SK-N-SH (cell line): Measurements from ENCODE around the gene KDM4C.

Experiments
- CTCF ChIP-seq: fragments of 200-600 bp; sonication (generic); IDR thresholded peaks from 2 replicates; pipeline ENCODE4 v1.6.1; 2017; ENCODE audit warnings: antibody characterized with exemption, mild to moderate bottlenecking, moderate library complexity
- EZH2phosphoT487 ChIP-seq: fragments of 200-600 bp; sonication (generic); IDR thresholded peaks from 2 replicates; pipeline ENCODE4 v1.6.1; 2017; ENCODE audit warnings: low read depth, mixed run types, mild to moderate bottlenecking, antibody characterized with exemption, moderate library complexity, borderline replicate concordance
- FOSL2 ChIP-seq: IDR thresholded peaks from 2 replicates; pipeline ENCODE4 v1.4.0; 2012; ENCODE audit warnings: low read depth, mild to moderate bottlenecking, moderate library complexity, borderline replicate concordance
- JUND ChIP-seq: IDR thresholded peaks from 2 replicates; pipeline ENCODE4 v1.4.0; 2012
- RAD21 ChIP-seq: IDR thresholded peaks from 2 replicates; pipeline ENCODE4 v1.6.1; 2012; ENCODE audit warnings: mild to moderate bottlenecking, low read length
- SIN3A ChIP-seq: IDR thresholded peaks from 2 replicates; pipeline ENCODE4 v1.6.1; 2012; ENCODE audit warnings: low read depth, mild to moderate bottlenecking, low read length, moderate library complexity, borderline replicate concordance
- TCF12 ChIP-seq: IDR thresholded peaks from 2 replicates; pipeline ENCODE4 v1.4.0; 2012
- YY1 ChIP-seq: IDR thresholded peaks from 2 replicates; pipeline ENCODE4 v1.4.0; 2012; ENCODE audit warnings: low read depth, mild to moderate bottlenecking
- TF ChIP-seq, protein P1 (sequence below): IDR thresholded peaks from 2 replicates; pipeline ENCODE4 v1.4.0; 2012; ENCODE audit warnings: low read depth, borderline replicate concordance
- TF ChIP-seq, protein P2 (sequence below): IDR thresholded peaks from 2 replicates; pipeline ENCODE4 v1.4.0; 2012; ENCODE audit warnings: low read depth
- TF ChIP-seq, protein P3 (sequence below): IDR thresholded peaks from 2 replicates; pipeline ENCODE4; 2012

DNA sequence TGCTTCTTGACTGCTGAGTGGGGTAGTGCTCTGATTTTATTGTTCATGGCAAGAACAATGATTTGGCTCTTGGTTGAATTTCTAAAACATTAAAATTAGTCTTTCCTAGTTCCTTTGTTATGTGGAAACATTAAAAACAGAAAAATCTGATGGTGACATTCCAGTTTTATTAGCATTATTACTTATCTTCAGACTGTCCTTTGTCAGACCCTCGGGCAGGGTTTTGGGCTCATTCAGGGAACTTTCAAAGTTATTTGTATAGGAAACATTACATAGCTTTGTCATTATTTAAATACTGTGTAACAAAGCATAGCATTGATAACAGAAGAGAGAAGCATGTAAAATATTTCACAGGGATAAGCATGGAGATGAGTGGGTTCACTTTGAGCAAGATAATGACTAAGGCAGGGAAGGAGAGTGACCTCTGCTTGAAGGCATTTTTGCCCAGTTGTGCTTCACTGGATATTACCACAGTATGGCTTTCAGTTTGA lies 119.9 kb downstream of the KDM4C start:
- TF ChIP-seq TCF12 (no peak), YY1 (no peak), SIN3A (no peak), CTCF (no peak), EZH2phosphoT487 (no peak), JUND (0 out of 2 replicates have a peak, but pooled peaks have one; percentile 5), FOSL2 (no peak), RAD21 (no peak)
- TF ChIP-seq, protein P1, sequence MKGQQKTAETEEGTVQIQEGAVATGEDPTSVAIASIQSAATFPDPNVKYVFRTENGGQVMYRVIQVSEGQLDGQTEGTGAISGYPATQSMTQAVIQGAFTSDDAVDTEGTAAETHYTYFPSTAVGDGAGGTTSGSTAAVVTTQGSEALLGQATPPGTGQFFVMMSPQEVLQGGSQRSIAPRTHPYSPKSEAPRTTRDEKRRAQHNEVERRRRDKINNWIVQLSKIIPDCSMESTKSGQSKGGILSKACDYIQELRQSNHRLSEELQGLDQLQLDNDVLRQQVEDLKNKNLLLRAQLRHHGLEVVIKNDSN, result no peak
- TF ChIP-seq, protein P2, sequence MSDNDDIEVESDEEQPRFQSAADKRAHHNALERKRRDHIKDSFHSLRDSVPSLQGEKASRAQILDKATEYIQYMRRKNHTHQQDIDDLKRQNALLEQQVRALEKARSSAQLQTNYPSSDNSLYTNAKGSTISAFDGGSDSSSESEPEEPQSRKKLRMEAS, result no peak
- TF ChIP-seq, protein P3, sequence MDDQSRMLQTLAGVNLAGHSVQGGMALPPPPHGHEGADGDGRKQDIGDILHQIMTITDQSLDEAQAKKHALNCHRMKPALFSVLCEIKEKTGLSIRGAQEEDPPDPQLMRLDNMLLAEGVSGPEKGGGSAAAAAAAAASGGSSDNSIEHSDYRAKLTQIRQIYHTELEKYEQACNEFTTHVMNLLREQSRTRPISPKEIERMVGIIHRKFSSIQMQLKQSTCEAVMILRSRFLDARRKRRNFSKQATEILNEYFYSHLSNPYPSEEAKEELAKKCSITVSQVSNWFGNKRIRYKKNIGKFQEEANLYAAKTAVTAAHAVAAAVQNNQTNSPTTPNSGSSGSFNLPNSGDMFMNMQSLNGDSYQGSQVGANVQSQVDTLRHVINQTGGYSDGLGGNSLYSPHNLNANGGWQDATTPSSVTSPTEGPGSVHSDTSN, result no peak
